Skeletal muscle cell (primary cell): ENCODE measurements around the gene DCLK1.
A peak's percentile ranks its signal among the peaks of the same experiment; 100 is the strongest.
"Not testable (repeated sequence)": the region's sequence is repeated elsewhere in the genome, so short reads cannot be mapped to it uniquely, and the experiment has no call there.

Experiments
- DNase-seq: peaks from one replicate; pipeline ENCODE4 v3.0.0-alpha.2; 2010; ENCODE audit warnings: low read depth
- H3K4me3 ChIP-seq: 2 replicates; pipeline ENCODE4 v1.5.1; 2011; ENCODE audit warnings: low read depth, mild to moderate bottlenecking, control low read depth, low read length, moderate library complexity

DCLK1 gene

GRCh38 chr13:35996360-35996759 lies 134.8 kb downstream of the DCLK1 start:
- DNase-seq: no peak
- no peak overlapping the region for H3K4me3 ChIP-seq

- no peak for DNase-seq
- H3K4me3 ChIP-seq: no peak overlapping the region
Measured at GRCh38 chr13:35995136-35995535, 136.0 kb downstream of the DCLK1 start.

- no peak overlapping the region for H3K4me3 ChIP-seq
- peak; percentile 95 for DNase-seq
Measured at GRCh38 chr13:35994131-35994966, 136.8 kb downstream of the DCLK1 start.

- no peak for DNase-seq
Measured at GRCh38 chr13:35993686-35994085, 137.5 kb downstream of the DCLK1 start.

GRCh38 chr13:35992964-35993363 lies 138.2 kb downstream of the DCLK1 start:
- no peak for DNase-seq
- no peak overlapping the region for H3K4me3 ChIP-seq

More at GRCh38 chr13:35993686-35994085, 137.5 kb downstream of the DCLK1 start:
- no peak overlapping the region for H3K4me3 ChIP-seq

GRCh38 chr13:35990196-35990595 lies 141.0 kb downstream of the DCLK1 start:
- no peak for DNase-seq
- no peak overlapping the region for H3K4me3 ChIP-seq

- DNase-seq: no peak
- no peak overlapping the region for H3K4me3 ChIP-seq
Measured at GRCh38 chr13:35988648-35989081, 142.5 kb downstream of the DCLK1 start.

GRCh38 chr13:35987572-35988513 lies 143.3 kb downstream of the DCLK1 start:
- H3K4me3 ChIP-seq: no peak overlapping the region
- no peak for DNase-seq

- no peak for DNase-seq
- no peak overlapping the region for H3K4me3 ChIP-seq
Measured at GRCh38 chr13:35984776-35985453, 146.3 kb downstream of the DCLK1 start.

GRCh38 chr13:35984287-35984686 lies 146.9 kb downstream of the DCLK1 start:
- no peak for DNase-seq
- H3K4me3 ChIP-seq: no peak overlapping the region

GRCh38 chr13:35983703-35984102 lies 147.5 kb downstream of the DCLK1 start:
- DNase-seq, H3K4me3 ChIP-seq: not testable (repeated sequence)

GRCh38 chr13:35983206-35983605 lies 148.0 kb downstream of the DCLK1 start:
- H3K4me3 ChIP-seq: no peak overlapping the region
- no peak for DNase-seq

- no peak overlapping the region for H3K4me3 ChIP-seq
- peak; percentile 96 for DNase-seq
Measured at GRCh38 chr13:35979361-35979951, 151.7 kb downstream of the DCLK1 start.

- no peak overlapping the region for H3K4me3 ChIP-seq
- DNase-seq: peak; percentile 44
Measured at GRCh38 chr13:35978607-35979316, 152.4 kb downstream of the DCLK1 start.

GRCh38 chr13:35977060-35977459 lies 154.1 kb downstream of the DCLK1 start:
- DNase-seq: no peak
- H3K4me3 ChIP-seq: no peak overlapping the region

- DNase-seq: no peak
- no peak overlapping the region for H3K4me3 ChIP-seq
Measured at GRCh38 chr13:35976126-35976525, 155.1 kb downstream of the DCLK1 start.

GRCh38 chr13:35966951-35967350 lies 164.2 kb downstream of the DCLK1 start:
- not testable (repeated sequence) for H3K4me3 ChIP-seq, DNase-seq

GRCh38 chr13:35966024-35966423 lies 165.2 kb downstream of the DCLK1 start:
- H3K4me3 ChIP-seq: no peak overlapping the region
- DNase-seq: no peak
